CD14-positive monocyte (primary cell): ENCODE measurements around the gene TBC1D22A. TPM values are rescaled to one million over a fixed set of nuclear protein-coding genes. Genes with fewer than 3 reads are reported as not detected.

ENCODE experiments used
- DNase-seq, 3 donors: peaks; one replicate each; pipeline ENCODE4 v3.0.0-alpha.2; 2011 to 2022
- H2AFZ ChIP-seq: 2 replicates; pipeline ENCODE4 v1.6.0; 2012; ENCODE audit warnings: mild to moderate bottlenecking, low read depth, low read length, inconsistent platforms; ENCODE audit not compliant: insufficient read depth, poor library complexity, severe bottlenecking
- H3K27ac ChIP-seq, 2 donors: 1 replicate in 1 of 2; 2 replicates in 1 of 2; pipeline ENCODE4 v1.5.1; 2012 to 2013; ENCODE audit warnings: low read length in 2 of 2, control low read depth in 1 of 2, inconsistent platforms in 1 of 2, low read depth in 1 of 2, mild to moderate bottlenecking in 1 of 2
- H3K27me3 ChIP-seq, 2 donors: one replicate each; pipeline versions ENCODE4 v1.6.0 to v1.6.1; 2011 to 2013; ENCODE audit warnings: low read length in 2 of 2; ENCODE audit not compliant: control insufficient read depth in 2 of 2, insufficient read depth in 2 of 2
- H3K36me3 ChIP-seq, 2 donors: replicated peaks in 1 of 2; 1 replicate in 1 of 2; 2 replicates in 1 of 2; pipeline versions ENCODE4 v1.5.1 to v1.6.1; 2012 to 2013; ENCODE audit warnings: low read length in 2 of 2, control low read depth in 1 of 2, inconsistent platforms in 1 of 2, mild to moderate bottlenecking in 1 of 2; ENCODE audit not compliant: insufficient read depth in 2 of 2, control insufficient read depth in 1 of 2
- H3K4me1 ChIP-seq, 2 donors: 1 replicate in 1 of 2; 2 replicates in 1 of 2; pipeline versions ENCODE4 v1.5.1 to v1.6.1; 2012 to 2013; ENCODE audit warnings: low read length in 2 of 2, control low read depth in 1 of 2, inconsistent platforms in 1 of 2, mild to moderate bottlenecking in 1 of 2, moderate library complexity in 1 of 2; ENCODE audit not compliant: insufficient read depth in 2 of 2, control insufficient read depth in 1 of 2
- H3K4me2 ChIP-seq: replicated peaks from 2 replicates; pipeline ENCODE3; 2012; ENCODE audit warnings: low read length, moderate library complexity, mild to moderate bottlenecking; ENCODE audit not compliant: poor library complexity, severe bottlenecking; ENCODE audit errors: extremely low read depth
- H3K4me3 ChIP-seq, 3 experiments: fragments of 200-600 bp in 1 of 3; sonication (generic) in 1 of 3; replicated peaks in 1 of 3; 1 replicate in 2 of 3; 2 replicates in 1 of 3; pipeline ENCODE4 v1.5.1; 2011 to 2013; ENCODE audit warnings: low read length in 3 of 3, mild to moderate bottlenecking in 3 of 3, control low read depth in 2 of 3, low read depth in 2 of 3, inconsistent platforms in 1 of 3, moderate library complexity in 1 of 3
- H3K79me2 ChIP-seq: 2 replicates; pipeline ENCODE4 v1.6.0; 2012; ENCODE audit warnings: mild to moderate bottlenecking, control low read depth, inconsistent platforms, low read length, moderate library complexity; ENCODE audit not compliant: insufficient read depth
- H3K9ac ChIP-seq: 2 replicates; pipeline ENCODE4 v1.6.0; 2017; ENCODE audit warnings: low read length, mild to moderate bottlenecking; ENCODE audit not compliant: insufficient read depth, poor library complexity, severe bottlenecking
- H3K9me3 ChIP-seq, 2 donors: replicated peaks in 1 of 2; 1 replicate in 1 of 2; 2 replicates in 1 of 2; pipeline versions ENCODE4 v1.5.1 to v1.6.1; 2012 to 2013; ENCODE audit warnings: low read length in 2 of 2, control low read depth in 1 of 2; ENCODE audit not compliant: control insufficient read depth in 1 of 2, insufficient read depth in 1 of 2
- H4K20me1 ChIP-seq: 2 replicates; pipeline ENCODE4 v1.6.0; 2012; ENCODE audit warnings: mild to moderate bottlenecking, low read length, control low read depth, moderate library complexity; ENCODE audit not compliant: insufficient read depth
- H3K27ac Mint-ChIP-seq, 7 donors: one replicate each; pipeline ENCODE4 v1.8.0; 2020; ENCODE audit warnings: mild to moderate bottlenecking in 7 of 7, mixed read lengths in 7 of 7, moderate library complexity in 6 of 7, inconsistent platforms in 2 of 7
- H3K27me3 Mint-ChIP-seq, 3 donors: one replicate each; pipeline ENCODE4 v1.8.0; 2021 to 2022; ENCODE audit warnings: low read depth in 3 of 3, mild to moderate bottlenecking in 3 of 3, mixed read lengths in 3 of 3, moderate library complexity in 3 of 3, inconsistent platforms in 1 of 3
- H3K36me3 Mint-ChIP-seq, 2 donors: one replicate each; pipeline ENCODE4 v1.8.0; 2020; ENCODE audit warnings: mixed read lengths in 2 of 2, inconsistent platforms in 1 of 2, mild to moderate bottlenecking in 1 of 2
- H3K4me1 Mint-ChIP-seq: one replicate; pipeline ENCODE4 v1.8.0; 2020; ENCODE audit warnings: mild to moderate bottlenecking, mixed read lengths
- H3K4me3 Mint-ChIP-seq, 2 donors: one replicate each; pipeline ENCODE4 v1.8.0; 2020; ENCODE audit warnings: mild to moderate bottlenecking in 2 of 2, mixed read lengths in 2 of 2, moderate library complexity in 1 of 2
- H3K9me3 Mint-ChIP-seq, 7 donors: one replicate each; pipeline ENCODE4 v1.8.0; 2020 to 2022; ENCODE audit warnings: mixed read lengths in 7 of 7, mild to moderate bottlenecking in 6 of 7, moderate library complexity in 6 of 7, inconsistent platforms in 2 of 7
- WGBS: methylation state at CpG from one replicate; pipeline ENCODE4 v1.1.5; 2013; ENCODE audit warnings: missing lambda C conversion rate; ENCODE audit not compliant: insufficient coverage; 5-methylcytosine and 5-hydroxymethylcytosine counted together
- intact Hi-C, 2 donors: fragments of 100-400 bp; cut with micrococcal nuclease; formaldehyde crosslinking; loops; one replicate each; pipeline versions ENCODE4 v1.15.0 to v1.15.1; 2023
- polyA plus RNA-seq, 3 donors: library from polyadenylated mRNA; depleted of rRNA in 1 of 3; unstranded in 2 of 3; stranded (reverse) in 1 of 3; fragments of 300-500 nt in 2 of 3; fragments of >200 nt in 1 of 3; fragmentation: Illumina TruSeq in 2 of 3; gene quantifications; 1 replicate in 2 of 3; 2 replicates in 1 of 3; pipeline ENCODE4 v1.2.3, GENCODE V29; 2012 to 2021
- TF ChIP-seq, protein P1 (sequence below): fragments of 200-600 bp; IDR thresholded peaks from one replicate; pipeline ENCODE4 v1.8.0; 2022; ENCODE audit warnings: antibody characterized with exemption, mild to moderate bottlenecking

The TBC1D22A gene
- polyA plus RNA-seq, 3 donors: 25.9 to 36.2 (median 29.5) TPM

DNA sequence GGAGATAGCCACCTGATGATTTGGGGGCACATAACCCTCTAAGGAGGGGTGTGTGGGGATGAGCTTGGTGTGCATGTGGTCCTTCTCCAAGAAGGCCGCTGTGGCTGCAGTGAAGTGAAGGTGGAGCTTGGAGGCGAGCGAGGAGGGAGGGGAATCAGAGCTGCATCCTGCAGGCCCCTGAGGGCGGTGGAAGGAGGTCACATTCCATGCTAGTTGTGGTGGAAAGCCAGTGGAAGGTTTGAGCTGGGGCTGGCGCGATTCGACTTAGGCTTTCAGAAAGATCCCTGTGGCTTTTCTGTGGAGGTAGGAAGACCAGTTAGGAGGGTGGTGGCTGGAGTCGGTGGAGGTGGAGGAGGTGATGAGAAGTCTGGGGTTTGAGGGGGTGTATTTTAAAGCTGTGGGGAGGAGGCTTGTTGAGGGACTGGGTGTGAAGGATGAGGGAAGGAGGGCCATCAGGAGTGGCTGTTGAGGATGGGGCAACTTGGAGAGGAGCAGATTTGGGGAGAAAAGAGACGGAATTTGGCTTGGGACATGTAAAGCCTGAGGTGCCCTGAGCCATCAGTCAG lies 62.0 kb downstream of the TBC1D22A start:
- Histone ChIP-seq H3K36me3 (peaks cover 33 to 68% of the 10 kb centered on the region in 2 donors), H4K20me1 (peaks cover 98% of the 10 kb centered on the region), H3K4me2 (no peak overlapping the region), H3K9me3 (no peaks in the 10 kb centered on the region), H3K4me3 (no peak overlapping the region), H3K27me3 (no peaks in the 10 kb centered on the region), H3K9ac (no peak overlapping the region), H3K4me1 (no peaks in the 10 kb centered on the region), H3K27ac (no peak overlapping the region), H3K79me2 (peaks cover 61% of the 10 kb centered on the region), H2AFZ (no peak overlapping the region)
- Mint-ChIP-seq H3K27ac (peak overlapping the region in 2 of 7 donors; percentile 3 to 59), H3K4me1 (peaks cover 2% of the 10 kb centered on the region), H3K4me3 (no peak overlapping the region), H3K9me3 (peaks cover 0 to 1% (median 0%) of the 10 kb centered on the region in 7 donors), H3K36me3 (peaks cover 70 to 72% of the 10 kb centered on the region in 2 donors), H3K27me3 (peaks cover 0 to 2% (median 0%) of the 10 kb centered on the region in 3 donors)
- 97% methylated on average over 8 of the region's 9 CpGs for WGBS
- DNase-seq: no peak
- TF ChIP-seq, protein P1, sequence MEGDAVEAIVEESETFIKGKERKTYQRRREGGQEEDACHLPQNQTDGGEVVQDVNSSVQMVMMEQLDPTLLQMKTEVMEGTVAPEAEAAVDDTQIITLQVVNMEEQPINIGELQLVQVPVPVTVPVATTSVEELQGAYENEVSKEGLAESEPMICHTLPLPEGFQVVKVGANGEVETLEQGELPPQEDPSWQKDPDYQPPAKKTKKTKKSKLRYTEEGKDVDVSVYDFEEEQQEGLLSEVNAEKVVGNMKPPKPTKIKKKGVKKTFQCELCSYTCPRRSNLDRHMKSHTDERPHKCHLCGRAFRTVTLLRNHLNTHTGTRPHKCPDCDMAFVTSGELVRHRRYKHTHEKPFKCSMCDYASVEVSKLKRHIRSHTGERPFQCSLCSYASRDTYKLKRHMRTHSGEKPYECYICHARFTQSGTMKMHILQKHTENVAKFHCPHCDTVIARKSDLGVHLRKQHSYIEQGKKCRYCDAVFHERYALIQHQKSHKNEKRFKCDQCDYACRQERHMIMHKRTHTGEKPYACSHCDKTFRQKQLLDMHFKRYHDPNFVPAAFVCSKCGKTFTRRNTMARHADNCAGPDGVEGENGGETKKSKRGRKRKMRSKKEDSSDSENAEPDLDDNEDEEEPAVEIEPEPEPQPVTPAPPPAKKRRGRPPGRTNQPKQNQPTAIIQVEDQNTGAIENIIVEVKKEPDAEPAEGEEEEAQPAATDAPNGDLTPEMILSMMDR: no peak
- intact Hi-C loops: no loop called here

DNA sequence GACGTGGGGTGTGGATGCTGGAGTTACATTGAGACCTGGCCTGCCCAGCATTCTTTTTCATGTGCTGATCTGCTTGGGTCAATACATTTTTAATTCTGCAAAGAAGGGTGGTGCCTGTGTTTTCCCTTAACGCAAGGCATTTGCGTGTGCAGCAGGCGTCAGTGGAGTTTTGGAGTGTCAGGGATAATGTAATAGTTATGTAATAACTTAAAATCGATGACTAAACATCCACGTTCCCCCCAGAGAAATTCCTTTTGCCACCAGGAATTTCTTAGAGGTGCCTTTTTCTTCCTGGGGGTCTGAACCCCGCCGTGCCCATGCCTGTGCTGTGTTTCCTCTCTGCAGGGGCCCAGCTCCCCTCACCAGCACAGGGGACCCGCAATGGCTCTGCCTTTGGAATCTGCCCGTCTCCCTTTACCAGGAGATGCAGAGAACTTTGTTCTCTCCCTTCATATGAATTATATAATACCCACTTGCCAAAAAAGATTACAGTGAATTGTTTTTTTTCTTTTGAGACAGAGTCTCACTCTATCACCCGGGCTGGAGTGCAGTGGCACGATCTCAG lies 62.6 kb downstream of the TBC1D22A start:
- peaks cover 0 to 2% (median 0%) of the 10 kb centered on the region in 3 donors for H3K27me3 Mint-ChIP-seq
- Histone ChIP-seq H3K79me2 (peaks cover 65% of the 10 kb centered on the region), H4K20me1 (peaks cover 99% of the 10 kb centered on the region), H3K27ac (no peak overlapping the region), H3K4me1 (peaks cover 0 to 2% of the 10 kb centered on the region in 2 donors), H3K27me3 (no peaks in the 10 kb centered on the region), H2AFZ (no peak overlapping the region), H3K9me3 (no peaks in the 10 kb centered on the region), H3K36me3 (peaks cover 33 to 74% of the 10 kb centered on the region in 2 donors), H3K4me2 (no peak overlapping the region), H3K9ac (no peak overlapping the region), H3K4me3 (no peak overlapping the region)
- DNase-seq: no peak
- WGBS: 97% methylated on average over 6 of the region's 12 CpGs
- TF ChIP-seq, protein P1: no peak
- H3K27ac Mint-ChIP-seq: no peak overlapping the region
- H3K4me1 Mint-ChIP-seq: peaks cover 7% of the 10 kb centered on the region
- H3K9me3 Mint-ChIP-seq: peaks cover 0 to 1% (median 0%) of the 10 kb centered on the region in 7 donors
- intact Hi-C loops: no loop called here
- H3K36me3 Mint-ChIP-seq: peaks cover 71 to 74% of the 10 kb centered on the region in 2 donors
- no peak overlapping the region for H3K4me3 Mint-ChIP-seq
